RWPE1 (cell line): ENCODE results near the gene SFMBT1.

Experiments
- CTCF ChIA-PET: fragments of 350-600 bp; sonication (Branson Sonifier 250); formaldehyde crosslinking; extraction: SDS; loops from one replicate; lab custom pipeline; 2021; lab: Yijun Ruan, JAX
- POLR2A ChIA-PET: fragments of 400-600 bp; formaldehyde crosslinking; extraction: SDS; loops from one replicate; lab custom pipeline; 2020; ENCODE audit warnings: antibody characterized with exemption; ENCODE audit not compliant: low non-redundant PET; lab: Yijun Ruan, JAX
- DNase-seq: peaks from one replicate; pipeline ENCODE4 v3.0.0; 2012; ENCODE audit warnings: low spot score
- H3K27ac ChIP-seq: fragments of 450-650 bp; 2 replicates; pipeline ENCODE4 v1.5.1; 2017
- TF ChIP-seq, protein P1 (sequence below): fragments of 450-650 bp; conservative IDR thresholded peaks from 2 replicates; pipeline ENCODE4 v1.5.1; 2017; ENCODE audit warnings: low read depth, mild to moderate bottlenecking

SFMBT1 gene

DNA sequence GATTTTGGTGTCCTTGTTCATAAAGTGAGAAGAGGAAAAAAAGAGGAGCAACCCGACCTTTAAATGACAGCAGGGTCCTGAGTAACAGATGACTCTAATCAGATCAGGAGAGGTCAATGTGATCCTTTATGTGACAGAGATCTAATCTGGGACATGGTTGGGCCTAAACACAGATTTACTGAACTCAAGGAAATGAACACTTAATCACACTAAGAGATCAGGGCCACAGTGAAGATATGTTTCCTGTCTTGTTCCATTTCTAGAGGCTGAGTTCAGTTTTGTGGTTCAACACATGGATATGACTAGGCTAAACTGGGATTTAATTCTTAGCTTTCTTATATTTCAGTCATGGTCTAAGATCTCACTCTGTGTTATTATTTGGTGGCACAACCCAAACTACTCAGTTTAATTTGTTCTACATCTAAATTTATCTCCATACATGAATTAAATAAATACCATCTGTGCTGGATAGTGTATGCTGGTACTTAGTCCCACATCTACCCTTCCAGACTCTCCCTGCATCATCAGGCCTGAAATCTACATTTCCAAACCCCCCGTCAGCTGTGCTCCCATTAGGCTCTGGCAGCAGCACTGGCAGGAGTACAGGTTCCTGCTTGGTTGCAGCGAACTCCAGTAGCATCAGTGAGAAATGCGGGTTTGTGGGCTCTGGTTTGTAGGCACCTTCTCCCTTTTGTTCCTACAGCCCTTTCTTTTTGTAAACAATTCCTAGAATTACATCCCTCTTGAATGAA lies 22.6 kb downstream of the SFMBT1 start:
- H3K27ac ChIP-seq = no peak overlapping the region
- TF ChIP-seq, protein P1, sequence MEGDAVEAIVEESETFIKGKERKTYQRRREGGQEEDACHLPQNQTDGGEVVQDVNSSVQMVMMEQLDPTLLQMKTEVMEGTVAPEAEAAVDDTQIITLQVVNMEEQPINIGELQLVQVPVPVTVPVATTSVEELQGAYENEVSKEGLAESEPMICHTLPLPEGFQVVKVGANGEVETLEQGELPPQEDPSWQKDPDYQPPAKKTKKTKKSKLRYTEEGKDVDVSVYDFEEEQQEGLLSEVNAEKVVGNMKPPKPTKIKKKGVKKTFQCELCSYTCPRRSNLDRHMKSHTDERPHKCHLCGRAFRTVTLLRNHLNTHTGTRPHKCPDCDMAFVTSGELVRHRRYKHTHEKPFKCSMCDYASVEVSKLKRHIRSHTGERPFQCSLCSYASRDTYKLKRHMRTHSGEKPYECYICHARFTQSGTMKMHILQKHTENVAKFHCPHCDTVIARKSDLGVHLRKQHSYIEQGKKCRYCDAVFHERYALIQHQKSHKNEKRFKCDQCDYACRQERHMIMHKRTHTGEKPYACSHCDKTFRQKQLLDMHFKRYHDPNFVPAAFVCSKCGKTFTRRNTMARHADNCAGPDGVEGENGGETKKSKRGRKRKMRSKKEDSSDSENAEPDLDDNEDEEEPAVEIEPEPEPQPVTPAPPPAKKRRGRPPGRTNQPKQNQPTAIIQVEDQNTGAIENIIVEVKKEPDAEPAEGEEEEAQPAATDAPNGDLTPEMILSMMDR = no peak
- CTCF ChIA-PET = interaction anchor here (0.6 kb wide), 1 partner anchor 126 kb away, joined by 4 read pairs; the partner anchor contains the start of gene STIMATE
- POLR2A ChIA-PET = no interaction called here
- DNase-seq = no peak

DNA sequence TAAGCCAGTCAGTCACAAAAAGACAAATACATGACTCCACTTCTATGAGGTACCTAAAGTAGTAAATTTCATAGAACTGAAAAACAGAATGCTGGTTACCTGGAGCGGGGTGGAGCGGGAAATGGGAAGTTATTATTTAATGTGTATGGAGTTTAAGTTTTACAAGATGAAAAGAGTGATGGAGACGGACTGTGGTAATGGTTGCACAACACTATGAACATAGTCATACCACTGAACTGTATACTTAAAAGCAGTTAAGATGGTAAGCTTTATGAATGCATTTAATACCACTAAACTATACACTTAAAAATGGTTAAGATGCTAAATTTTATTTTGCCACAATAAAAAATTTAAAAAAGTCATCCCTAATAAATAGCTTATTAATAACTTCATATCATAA lies 23.2 kb downstream of the SFMBT1 start:
- TF ChIP-seq, protein P1 = no peak
- ChIA-PET CTCF (interaction anchor here (0.6 kb wide), 1 partner anchor 125 kb away, joined by 4 read pairs; the partner anchor contains the start of gene STIMATE), POLR2A (no interaction called here)
- no peak overlapping the region for H3K27ac ChIP-seq
- DNase-seq = no peak

DNA sequence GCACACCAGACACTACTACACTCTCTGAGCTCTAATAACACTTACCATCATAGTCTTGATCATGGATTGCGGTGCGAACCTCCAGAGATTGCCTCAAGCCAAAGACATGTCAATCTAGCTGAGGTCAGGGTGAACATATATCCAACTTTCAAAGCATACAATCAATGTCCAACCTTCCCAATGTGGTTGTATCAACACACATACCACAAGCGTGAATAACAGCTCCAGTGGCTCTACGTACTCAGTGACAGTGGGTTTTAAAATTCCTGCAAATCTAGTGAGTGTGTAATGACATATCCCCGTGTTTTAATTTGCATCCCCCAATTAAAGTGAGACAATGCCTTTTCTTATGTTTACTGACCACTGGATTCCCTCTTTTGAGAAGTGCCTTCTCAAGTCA lies 29.6 kb downstream of the SFMBT1 start:
- CTCF ChIA-PET = no interaction called here
- no peak overlapping the region for H3K27ac ChIP-seq
- TF ChIP-seq, protein P1 = no peak
- POLR2A ChIA-PET = no interaction called here
- no peak for DNase-seq

DNA sequence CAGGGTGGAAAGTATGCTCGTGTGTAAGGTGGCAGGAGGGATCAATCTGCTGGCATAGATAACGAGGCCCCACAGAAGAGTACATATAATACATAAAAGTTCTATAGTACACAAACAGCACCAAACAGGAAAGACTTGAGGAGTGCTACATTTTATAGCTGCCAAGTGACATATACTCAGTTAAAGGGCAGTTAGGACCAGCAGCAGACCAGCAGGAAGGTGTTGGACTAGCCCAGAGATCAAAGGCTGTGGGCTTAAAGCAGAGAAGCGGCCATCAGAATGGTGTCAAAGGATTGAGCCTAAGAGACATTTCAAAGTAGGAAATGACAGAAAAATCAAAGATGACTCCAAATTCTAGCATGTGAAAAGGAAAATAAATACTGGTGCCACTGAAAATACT lies 34.5 kb downstream of the SFMBT1 start:
- TF ChIP-seq, protein P1 = no peak
- POLR2A ChIA-PET = no interaction called here
- CTCF ChIA-PET = interaction anchor here (0.7 kb wide), 2 partner anchors 46 to 166 kb away, joined by 3 to 4 read pairs; no protein-coding TSS in a partner anchor
- DNase-seq = no peak
- no peak overlapping the region for H3K27ac ChIP-seq

- ChIA-PET POLR2A (no interaction called here), CTCF (no interaction called here)
- no peak overlapping the region for H3K27ac ChIP-seq
- TF ChIP-seq, protein P1 = no peak
- no peak for DNase-seq
These were observed 35.9 kb downstream of the SFMBT1 start for GRCh38 chr3:53009826-53010539.

GRCh38 chr3:53008932-53009331 lies 36.9 kb downstream of the SFMBT1 start:
- TF ChIP-seq, protein P1 = no peak
- CTCF ChIA-PET = no interaction called here
- no peak for DNase-seq
- no peak overlapping the region for H3K27ac ChIP-seq
- POLR2A ChIA-PET = no interaction called here
